ENCODE data around the gene SLC6A18. TPM values are rescaled to one million over a fixed set of nuclear protein-coding genes. Genes with fewer than 3 reads are reported as not detected.

The SLC6A18 gene
- total and polyA plus RNA-seq, 2 of the 13 experiments (the other 11 are each of a cell fraction or from before 2014, with no cell fraction given), result not detected

DNA sequence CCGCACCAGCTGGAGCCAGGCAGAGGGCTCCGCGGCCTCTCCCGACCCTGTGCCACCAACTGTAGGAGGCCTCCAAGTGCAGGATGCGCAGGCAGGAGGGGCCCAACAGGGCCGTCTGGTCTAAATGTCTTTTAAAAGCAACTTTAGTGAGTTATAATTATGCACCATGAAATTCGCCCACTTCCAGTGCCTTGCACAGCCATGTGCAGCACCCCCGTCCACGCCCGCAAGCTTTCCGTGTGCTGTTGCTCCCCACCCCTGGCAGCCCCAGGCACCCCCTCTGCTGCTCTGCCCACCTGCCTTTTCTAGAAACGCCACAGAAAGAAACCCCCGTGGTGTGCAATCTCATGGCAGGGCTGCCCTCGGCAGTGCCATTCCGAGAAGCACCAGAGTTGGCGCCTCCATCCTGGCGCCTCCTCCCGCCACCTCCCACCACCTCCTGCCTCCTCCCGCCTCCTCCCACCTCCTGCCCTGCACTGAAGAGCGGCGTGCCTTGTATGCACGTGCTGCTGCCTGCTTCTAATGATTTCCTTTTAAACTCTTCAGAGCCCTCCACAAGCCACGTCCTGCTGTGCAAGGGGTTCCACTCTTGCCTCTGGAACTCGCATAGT lies 7.5 kb upstream of the SLC6A18 start:
- Histone ChIP-seq H3K27ac (ENCODE audit: extremely low read length, insufficient read depth, low read length) (no peak overlapping the region), H3K9ac (ENCODE audit: insufficient read depth, low read depth, low read length) (no peak overlapping the region), H3K27me3 (ENCODE audit: control insufficient read depth in 1 of 2, insufficient read depth in 2 of 2, low read length in 2 of 2) (peaks cover 7 to 35% of the 10 kb centered on the region in 2 experiments; a peak in 4 of 5 replicates), H3K4me1 (ENCODE audit: insufficient read depth, low read length) (no peaks in the 10 kb centered on the region), H3K4me3 (replicated peaks in 1 of 3; ENCODE audit: insufficient read depth in 1 of 3, low read depth in 2 of 3, low read length in 3 of 3) (no peak overlapping the region), H3K36me3 (replicated peaks in 1 of 2; ENCODE audit: control insufficient read depth in 1 of 2, insufficient read depth in 2 of 2, low read length in 2 of 2) (no peaks in the 10 kb centered on the region), H4K20me1 (ENCODE audit: insufficient read depth, low read length) (no peaks in the 10 kb centered on the region), H3K79me2 (ENCODE audit: insufficient read depth, low read length) (no peaks in the 10 kb centered on the region), H3K9me3 (ENCODE audit: low read length) (no peaks in the 10 kb centered on the region), H3K4me2 (ENCODE audit: low read depth, low read length) (no peak overlapping the region), H2AFZ (ENCODE audit: low read length) (no peak overlapping the region)
- ChIA-PET CTCF (ENCODE audit: low intra/inter-chr PET ratio, low total read pairs) (no interaction called here), POLR2A (no interaction called here)
- 37% methylated on average over 18 of the region's 24 CpGs for WGBS (ENCODE audit: low lambda C conversion rate)
- in situ Hi-C loops (cut with HindIII; ENCODE audit: extremely low pct_ligation_motif_present, low pct_unique_long_range_greater_than_20kb), result no loop called here
- ATAC-seq (no peak), DNase-seq (ENCODE audit: low spot score) (no peak), FAIRE-seq (no peak)
- no TSS peak for BruUV-seq (replicated peaks)
- intact Hi-C loops (cut with micrococcal nuclease; ENCODE audit: unreplicated experiment), result no loop called here
- TF ChIP-seq, protein P1, sequence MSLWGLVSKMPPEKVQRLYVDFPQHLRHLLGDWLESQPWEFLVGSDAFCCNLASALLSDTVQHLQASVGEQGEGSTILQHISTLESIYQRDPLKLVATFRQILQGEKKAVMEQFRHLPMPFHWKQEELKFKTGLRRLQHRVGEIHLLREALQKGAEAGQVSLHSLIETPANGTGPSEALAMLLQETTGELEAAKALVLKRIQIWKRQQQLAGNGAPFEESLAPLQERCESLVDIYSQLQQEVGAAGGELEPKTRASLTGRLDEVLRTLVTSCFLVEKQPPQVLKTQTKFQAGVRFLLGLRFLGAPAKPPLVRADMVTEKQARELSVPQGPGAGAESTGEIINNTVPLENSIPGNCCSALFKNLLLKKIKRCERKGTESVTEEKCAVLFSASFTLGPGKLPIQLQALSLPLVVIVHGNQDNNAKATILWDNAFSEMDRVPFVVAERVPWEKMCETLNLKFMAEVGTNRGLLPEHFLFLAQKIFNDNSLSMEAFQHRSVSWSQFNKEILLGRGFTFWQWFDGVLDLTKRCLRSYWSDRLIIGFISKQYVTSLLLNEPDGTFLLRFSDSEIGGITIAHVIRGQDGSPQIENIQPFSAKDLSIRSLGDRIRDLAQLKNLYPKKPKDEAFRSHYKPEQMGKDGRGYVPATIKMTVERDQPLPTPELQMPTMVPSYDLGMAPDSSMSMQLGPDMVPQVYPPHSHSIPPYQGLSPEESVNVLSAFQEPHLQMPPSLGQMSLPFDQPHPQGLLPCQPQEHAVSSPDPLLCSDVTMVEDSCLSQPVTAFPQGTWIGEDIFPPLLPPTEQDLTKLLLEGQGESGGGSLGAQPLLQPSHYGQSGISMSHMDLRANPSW (CRISPR knock-in tag; IDR thresholded peaks at IDR 0.05; ENCODE audit: borderline replicate concordance), result no peak
- no peak for TF ChIP-seq YEATS4 (CRISPR knock-in tag; IDR thresholded peaks at IDR 0.05; ENCODE audit: borderline replicate concordance)
- no peak for TF ChIP-seq ZNF703 (CRISPR knock-in tag; IDR thresholded peaks at IDR 0.05; ENCODE audit: borderline replicate concordance)
- no peak for TF ChIP-seq YEATS2 (CRISPR knock-in tag; IDR thresholded peaks at IDR 0.05; ENCODE audit: borderline replicate concordance)
- no peak for TF ChIP-seq ZNF431 (CRISPR knock-in tag; IDR thresholded peaks at IDR 0.05; ENCODE audit: borderline replicate concordance, low read depth)
- TF ChIP-seq SRY (CRISPR knock-in tag; IDR thresholded peaks at IDR 0.05), result no peak
- no peak for TF ChIP-seq NAIF1 (CRISPR knock-in tag; IDR thresholded peaks at IDR 0.05; ENCODE audit: borderline replicate concordance)
- TF ChIP-seq ZNF430 (CRISPR knock-in tag; IDR thresholded peaks at IDR 0.05), result no peak
- TF ChIP-seq JDP2 (CRISPR knock-in tag; IDR thresholded peaks at IDR 0.05; ENCODE audit: borderline replicate concordance), result no peak
- no peak for TF ChIP-seq ZSCAN22 (CRISPR knock-in tag; IDR thresholded peaks at IDR 0.05)
- no peak for TF ChIP-seq ZKSCAN1 (IDR thresholded peaks at IDR 0.05; ENCODE audit: low read length)
- no peak for TF ChIP-seq PRPF4 (IDR thresholded peaks at IDR 0.05; ENCODE audit: low read depth, low read length, poor library complexity, severe bottlenecking)
- TF ChIP-seq, protein P2, sequence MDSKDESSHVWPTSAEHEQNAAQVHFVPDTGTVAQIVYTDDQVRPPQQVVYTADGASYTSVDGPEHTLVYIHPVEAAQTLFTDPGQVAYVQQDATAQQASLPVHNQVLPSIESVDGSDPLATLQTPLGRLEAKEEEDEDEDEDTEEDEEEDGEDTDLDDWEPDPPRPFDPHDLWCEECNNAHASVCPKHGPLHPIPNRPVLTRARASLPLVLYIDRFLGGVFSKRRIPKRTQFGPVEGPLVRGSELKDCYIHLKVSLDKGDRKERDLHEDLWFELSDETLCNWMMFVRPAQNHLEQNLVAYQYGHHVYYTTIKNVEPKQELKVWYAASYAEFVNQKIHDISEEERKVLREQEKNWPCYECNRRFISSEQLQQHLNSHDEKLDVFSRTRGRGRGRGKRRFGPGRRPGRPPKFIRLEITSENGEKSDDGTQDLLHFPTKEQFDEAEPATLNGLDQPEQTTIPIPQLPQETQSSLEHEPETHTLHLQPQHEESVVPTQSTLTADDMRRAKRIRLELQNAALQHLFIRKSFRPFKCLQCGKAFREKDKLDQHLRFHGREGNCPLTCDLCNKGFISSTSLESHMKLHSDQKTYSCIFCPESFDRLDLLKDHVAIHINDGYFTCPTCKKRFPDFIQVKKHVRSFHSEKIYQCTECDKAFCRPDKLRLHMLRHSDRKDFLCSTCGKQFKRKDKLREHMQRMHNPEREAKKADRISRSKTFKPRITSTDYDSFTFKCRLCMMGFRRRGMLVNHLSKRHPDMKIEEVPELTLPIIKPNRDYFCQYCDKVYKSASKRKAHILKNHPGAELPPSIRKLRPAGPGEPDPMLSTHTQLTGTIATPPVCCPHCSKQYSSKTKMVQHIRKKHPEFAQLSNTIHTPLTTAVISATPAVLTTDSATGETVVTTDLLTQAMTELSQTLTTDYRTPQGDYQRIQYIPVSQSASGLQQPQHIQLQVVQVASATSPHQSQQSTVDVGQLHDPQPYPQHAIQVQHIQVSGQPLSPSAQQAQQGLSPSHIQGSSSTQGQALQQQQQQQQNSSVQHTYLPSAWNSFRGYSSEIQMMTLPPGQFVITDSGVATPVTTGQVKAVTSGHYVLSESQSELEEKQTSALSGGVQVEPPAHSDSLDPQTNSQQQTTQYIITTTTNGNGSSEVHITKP (CRISPR knock-in tag; IDR thresholded peaks at IDR 0.05; ENCODE audit: low read depth), result no peak
- TF ChIP-seq TAF15 (IDR thresholded peaks at IDR 0.05; ENCODE audit: low read depth, low read length, poor library complexity, severe bottlenecking), result no peak
- no peak for TF ChIP-seq MED13 (CRISPR knock-in tag; IDR thresholded peaks at IDR 0.05)
- no peak for TF ChIP-seq AGO2 (optimal IDR thresholded peaks at IDR 0.05; ENCODE audit: low read depth, low read length)
- no peak for TF ChIP-seq RFX3 (CRISPR knock-in tag; IDR thresholded peaks at IDR 0.05)
- TF ChIP-seq ZNF296 (CRISPR knock-in tag; conservative IDR thresholded peaks at IDR 0.05), result no peak

All from HepG2 (cell line).